Measurements from ENCODE around the gene SRGAP2C.

Gene SRGAP2C

DNA sequence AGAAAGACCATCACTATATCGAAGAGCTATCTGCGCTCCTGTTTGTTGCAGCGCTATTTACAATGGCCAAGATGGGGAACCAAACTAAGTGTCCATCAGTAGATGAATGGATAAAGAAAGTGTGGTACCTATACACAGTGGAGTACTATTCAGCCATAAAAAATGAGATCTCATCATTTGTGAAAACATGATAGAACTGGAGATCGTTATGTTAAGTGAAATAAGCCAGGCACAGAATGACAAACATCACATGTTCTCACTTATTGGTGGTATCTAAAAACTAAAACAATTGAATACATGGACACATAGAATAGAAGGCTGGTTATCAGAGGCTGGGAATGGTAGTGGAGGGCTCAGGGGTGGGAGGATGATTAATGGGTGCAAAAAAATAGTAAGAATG lies 256.2 kb downstream of the SRGAP2C start:
- DNase-seq = no peak

All from T-helper 1 cell (primary cell).